ENCODE data around the gene CPVL.

The CPVL gene

GRCh38 chr7:29146057-29146706 is at the start of gene CPVL:
Gene CPVL (minus strand): TSS chr7:29146537. CDS start chr7:29121061, 25,476 bp downstream.
- peak; percentile 56 for DNase-seq

DNA sequence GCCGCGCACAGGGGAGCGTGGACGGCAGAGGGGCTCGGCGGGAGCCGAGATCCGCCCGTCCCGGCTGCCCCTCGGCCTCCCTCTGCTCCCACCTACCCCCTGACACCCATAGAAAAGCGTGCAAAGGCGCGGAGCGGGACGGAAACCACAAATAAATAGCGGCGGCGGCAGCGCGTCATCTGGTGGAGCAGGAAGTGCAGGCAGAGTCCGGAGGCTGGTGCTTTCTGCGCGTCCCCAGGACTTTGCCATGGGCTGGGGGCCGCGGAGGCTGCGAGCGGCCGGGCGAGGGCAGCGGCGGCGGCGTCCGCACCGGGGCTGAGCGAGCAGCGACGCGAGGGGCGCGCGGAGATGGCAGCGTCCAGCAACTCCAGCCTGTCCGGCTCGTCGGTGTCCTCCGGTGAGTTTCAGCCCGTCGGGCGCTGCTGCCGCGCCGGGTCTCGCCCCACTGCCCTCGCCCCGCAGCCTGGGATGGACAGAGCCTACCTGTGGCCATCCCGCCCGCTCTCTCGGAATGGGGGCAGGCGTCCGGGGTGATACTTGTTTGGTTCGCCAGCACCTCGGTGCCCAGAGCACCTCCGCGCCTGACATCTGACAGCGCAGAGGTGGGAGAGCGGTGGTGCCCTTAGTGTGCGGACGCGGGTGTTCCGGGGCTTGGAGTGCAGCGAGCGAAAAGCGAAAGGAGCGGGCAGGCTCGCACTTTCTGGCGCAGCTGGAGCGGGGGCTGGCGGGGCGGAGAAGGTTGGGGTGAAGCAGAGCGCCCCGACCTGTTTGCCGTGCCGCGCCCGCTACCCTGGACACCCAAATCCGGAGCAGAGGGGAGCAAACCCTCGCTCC is 48.5 kb upstream of the CPVL start, which contains the start of gene CHN2:
Gene CHN2 (plus strand): TSS at position 182 of the 834 bp plus-strand sequence.
- DNase-seq: peak; percentile 63

- DNase-seq: no peak
Observed at GRCh38 chr7:29194206-29194593, 47.9 kb upstream of the CPVL start.

GRCh38 chr7:29193316-29194205 is 47.2 kb upstream of the CPVL start:
- DNase-seq: peak; percentile 61

DNA sequence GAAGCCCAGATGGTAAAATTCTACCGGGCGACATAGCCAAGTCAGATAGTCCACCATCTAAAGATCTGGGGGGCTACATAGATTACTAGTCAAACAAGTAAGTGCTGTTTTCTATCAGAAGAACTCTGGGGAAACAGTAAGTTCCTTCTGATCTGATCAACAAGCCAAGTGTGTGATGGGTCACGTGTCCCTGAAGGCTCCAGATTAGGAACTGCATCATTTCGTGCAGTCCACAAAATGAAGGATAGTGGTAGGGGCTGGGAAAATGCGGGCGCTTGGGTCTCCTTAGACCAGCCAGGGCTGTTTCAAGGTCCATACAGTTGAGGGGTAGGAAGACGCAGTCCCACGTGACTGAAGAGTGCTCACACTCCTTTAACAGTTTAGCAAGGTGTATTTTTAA is 46.5 kb upstream of the CPVL start:
- DNase-seq: no peak

GRCh38 chr7:29192323-29192722 is 46.0 kb upstream of the CPVL start:
- DNase-seq: no peak

- peak; percentile 80 for DNase-seq
Observed at GRCh38 chr7:29190349-29191045, 44.2 kb upstream of the CPVL start.

- DNase-seq: peak; percentile 95
Observed at GRCh38 chr7:29189743-29190201, 43.4 kb upstream of the CPVL start.

GRCh38 chr7:29185613-29186012 is 39.3 kb upstream of the CPVL start:
- no peak for DNase-seq

GRCh38 chr7:29184599-29184998 is 38.3 kb upstream of the CPVL start:
- no peak for DNase-seq

GRCh38 chr7:29179115-29179514 is 32.8 kb upstream of the CPVL start:
- DNase-seq: no peak

DNA sequence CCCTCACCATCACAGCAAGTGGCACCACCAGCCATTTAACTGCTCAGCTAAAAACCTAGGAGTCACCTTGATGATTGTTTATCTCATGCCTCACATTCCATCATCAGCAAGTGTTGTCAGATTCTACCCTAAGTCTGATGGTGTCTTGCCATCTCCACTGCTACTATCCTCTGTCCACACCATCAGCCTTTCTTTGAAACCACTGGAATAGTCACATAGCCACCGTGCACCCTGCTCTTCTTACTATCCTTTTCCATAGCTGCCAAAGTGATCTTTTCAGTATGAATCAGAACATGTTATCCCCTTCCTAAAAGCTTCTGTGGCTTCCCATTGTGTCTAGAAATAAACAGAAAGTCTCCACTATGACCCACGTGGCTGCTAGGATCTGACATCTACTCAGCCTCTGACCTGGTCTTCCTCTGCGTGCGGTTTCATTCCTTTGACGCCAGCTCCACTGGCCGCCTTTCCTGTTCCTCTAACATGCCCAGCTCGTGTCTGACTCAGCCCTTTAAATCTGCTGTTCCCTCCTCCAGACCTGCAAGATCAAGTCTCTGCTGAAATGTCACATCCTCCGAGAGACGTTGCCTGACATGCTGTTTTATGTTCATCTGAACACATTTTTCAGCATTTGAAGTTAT is 31.7 kb upstream of the CPVL start:
- DNase-seq: no peak

- DNase-seq: no peak
Observed at GRCh38 chr7:29173458-29173857, 27.1 kb upstream of the CPVL start.

- no peak for DNase-seq
Observed at GRCh38 chr7:29170781-29171180, 24.4 kb upstream of the CPVL start.

DNA sequence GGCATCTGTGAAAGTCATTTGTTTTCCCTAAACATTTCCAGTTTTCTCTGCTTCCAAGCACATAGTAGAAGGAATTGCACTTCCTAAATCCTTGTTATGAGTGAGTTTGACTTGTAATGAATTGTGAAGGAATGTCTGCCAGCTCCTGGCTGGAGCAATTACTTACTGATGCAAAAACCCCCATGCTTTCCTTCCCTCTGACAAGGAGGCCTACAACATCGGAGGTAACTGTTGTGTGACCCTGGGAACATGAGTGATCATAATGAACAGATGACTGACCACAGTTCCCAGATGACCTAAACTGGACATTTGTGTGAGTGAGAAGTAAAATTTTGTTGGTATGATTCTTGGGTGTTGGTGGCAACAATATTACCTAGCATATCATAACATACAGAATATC is 21.4 kb upstream of the CPVL start:
- no peak for DNase-seq

GRCh38 chr7:29163854-29164253 is 17.5 kb upstream of the CPVL start:
- DNase-seq: no peak

GRCh38 chr7:29162577-29162976 is 16.2 kb upstream of the CPVL start:
- DNase-seq: no peak

- no peak for DNase-seq
Observed at GRCh38 chr7:29161231-29161630, 14.9 kb upstream of the CPVL start.

- DNase-seq: no peak
Observed at GRCh38 chr7:29160080-29160479, 13.7 kb upstream of the CPVL start.

- DNase-seq: no peak
Observed at GRCh38 chr7:29158795-29159423, 12.6 kb upstream of the CPVL start.

DNA sequence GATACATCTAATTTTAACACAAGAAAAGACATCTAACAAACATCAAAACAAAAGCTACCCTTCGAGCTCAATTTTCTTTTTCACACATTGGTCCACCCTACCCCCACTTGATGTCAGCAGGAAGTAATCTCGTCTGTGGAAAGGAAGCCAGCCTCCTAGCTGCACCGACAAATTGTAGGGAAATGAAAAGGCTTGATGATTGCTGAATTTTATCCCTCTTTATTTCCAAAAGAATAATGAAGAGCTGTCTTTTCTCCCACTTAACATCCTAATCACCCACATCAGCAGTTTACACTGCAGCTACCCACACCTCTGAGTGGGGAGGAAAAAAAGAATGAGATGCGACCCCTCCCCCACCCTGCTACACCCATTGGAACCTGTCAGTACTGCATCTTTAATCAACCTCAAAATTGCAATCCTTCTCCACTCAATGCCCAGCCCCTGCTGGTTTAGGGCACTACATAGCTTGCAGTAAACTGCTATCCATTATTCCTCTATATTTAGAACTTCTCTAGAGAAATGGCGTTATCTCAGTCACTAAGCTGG is 10.6 kb upstream of the CPVL start:
- DNase-seq: peak; percentile 67
